ENCODE data around the gene KBTBD8. TPM values are rescaled to one million over a fixed set of nuclear protein-coding genes. Genes with fewer than 3 reads are reported as not detected.

Gene KBTBD8
- total RNA-seq, 2 donors from 2014 or later: 1.0 to 8.0 TPM

DNA sequence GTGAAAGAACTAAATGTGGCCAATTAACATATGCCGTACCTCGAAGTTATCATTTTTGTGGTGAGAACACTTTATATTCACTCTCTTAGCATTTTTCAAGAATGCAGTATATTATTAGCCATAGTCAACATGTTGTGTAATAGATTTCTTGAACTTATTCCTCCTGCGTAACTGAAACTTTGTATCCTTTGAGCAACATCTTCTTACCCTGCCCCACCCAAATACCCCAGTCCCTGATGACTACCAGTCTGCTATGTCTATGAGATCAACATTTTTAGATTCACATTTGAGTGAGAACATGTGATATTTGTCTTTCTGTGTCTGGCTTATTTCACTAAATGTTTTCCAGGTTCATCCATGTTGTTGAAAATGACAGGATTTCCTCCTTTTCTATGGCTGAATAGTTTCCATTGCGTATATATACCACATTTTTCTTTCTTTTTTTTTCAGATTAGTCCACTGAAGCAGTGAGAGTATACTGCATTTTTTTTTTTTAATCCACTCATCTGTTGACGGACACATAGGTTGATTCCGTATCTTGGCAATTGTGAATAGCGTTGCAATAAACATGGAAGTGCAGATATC lies 12.7 kb upstream of the KBTBD8 start:
- 95% methylated on average over 7 of the region's 7 CpGs for WGBS
- Histone ChIP-seq H3K4me3 (no peak overlapping the region), H3K27me3 (replicated peaks; ENCODE audit: insufficient read depth) (no peaks in the 10 kb centered on the region), H3K9me3 (no peaks in the 10 kb centered on the region), H3K27ac (no peak overlapping the region), H3K4me1 (replicated peaks) (no peaks in the 10 kb centered on the region), H3K36me3 (no peaks in the 10 kb centered on the region)
- intact Hi-C loops (cut with DNase I): no loop called here
- TF ChIP-seq POLR2AphosphoS5 (IDR thresholded peaks at IDR 0.05): no peak
- no peak for DNase-seq (ENCODE audit: low spot score)

DNA sequence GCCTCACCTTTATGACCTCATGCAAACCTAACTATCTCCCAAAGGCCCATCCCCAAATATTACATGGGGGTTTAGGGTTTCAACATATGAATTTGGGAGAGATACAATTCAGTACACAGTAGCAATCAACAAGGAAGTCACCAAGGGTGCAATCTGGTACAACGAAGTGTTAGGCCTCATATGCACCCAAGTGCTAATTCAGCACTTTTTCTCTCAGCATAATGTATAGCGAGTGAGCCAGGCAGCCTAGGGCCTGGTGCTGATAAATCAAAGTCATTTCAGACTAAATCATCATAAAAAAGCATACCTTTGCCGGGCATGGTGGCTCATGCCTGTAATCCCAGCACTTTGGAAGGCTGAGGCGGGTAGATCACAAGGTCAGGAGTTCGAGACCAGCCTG lies 11.7 kb upstream of the KBTBD8 start:
- no peak for TF ChIP-seq POLR2A (IDR thresholded peaks at IDR 0.05)
- Histone ChIP-seq H3K27ac (no peak overlapping the region), H3K4me3 (no peak overlapping the region), H3K27me3 (replicated peaks; ENCODE audit: insufficient read depth) (no peaks in the 10 kb centered on the region), H3K36me3 (no peaks in the 10 kb centered on the region), H3K9me3 (no peaks in the 10 kb centered on the region), H3K4me1 (replicated peaks) (no peaks in the 10 kb centered on the region)
- intact Hi-C loops (cut with DNase I): no loop called here
- 80% methylated on average over 5 of the region's 5 CpGs for WGBS
- DNase-seq (ENCODE audit: low spot score): no peak

DNA sequence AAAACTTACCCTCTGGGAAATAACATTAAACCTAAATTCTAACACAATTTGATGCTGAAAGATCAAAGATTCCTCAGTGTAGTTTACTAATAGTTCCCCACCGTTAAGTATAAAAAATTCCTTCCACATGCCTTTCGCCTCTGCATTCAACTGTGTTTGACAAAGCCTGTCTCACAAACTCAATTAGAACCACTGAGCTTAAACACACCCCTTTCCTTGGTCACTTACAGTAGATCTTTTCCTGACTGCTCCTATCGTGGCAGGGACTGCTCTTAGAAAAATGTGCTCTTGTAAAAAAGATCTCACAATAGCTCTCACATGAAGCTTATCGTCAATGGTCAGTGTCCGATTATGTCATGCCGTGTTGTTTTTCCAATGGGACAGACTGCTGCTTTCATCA lies 8.9 kb upstream of the KBTBD8 start:
- no peaks in the 10 kb centered on the region for H3K9me3 ChIP-seq
- whole genome bisulfite sequencing: 42% methylated on average over 6 of the region's 6 CpGs
- no peak for DNase-seq (ENCODE audit: low spot score)
- intact Hi-C loops (cut with DNase I): no loop called here
- TF ChIP-seq, protein P1, sequence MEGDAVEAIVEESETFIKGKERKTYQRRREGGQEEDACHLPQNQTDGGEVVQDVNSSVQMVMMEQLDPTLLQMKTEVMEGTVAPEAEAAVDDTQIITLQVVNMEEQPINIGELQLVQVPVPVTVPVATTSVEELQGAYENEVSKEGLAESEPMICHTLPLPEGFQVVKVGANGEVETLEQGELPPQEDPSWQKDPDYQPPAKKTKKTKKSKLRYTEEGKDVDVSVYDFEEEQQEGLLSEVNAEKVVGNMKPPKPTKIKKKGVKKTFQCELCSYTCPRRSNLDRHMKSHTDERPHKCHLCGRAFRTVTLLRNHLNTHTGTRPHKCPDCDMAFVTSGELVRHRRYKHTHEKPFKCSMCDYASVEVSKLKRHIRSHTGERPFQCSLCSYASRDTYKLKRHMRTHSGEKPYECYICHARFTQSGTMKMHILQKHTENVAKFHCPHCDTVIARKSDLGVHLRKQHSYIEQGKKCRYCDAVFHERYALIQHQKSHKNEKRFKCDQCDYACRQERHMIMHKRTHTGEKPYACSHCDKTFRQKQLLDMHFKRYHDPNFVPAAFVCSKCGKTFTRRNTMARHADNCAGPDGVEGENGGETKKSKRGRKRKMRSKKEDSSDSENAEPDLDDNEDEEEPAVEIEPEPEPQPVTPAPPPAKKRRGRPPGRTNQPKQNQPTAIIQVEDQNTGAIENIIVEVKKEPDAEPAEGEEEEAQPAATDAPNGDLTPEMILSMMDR (IDR thresholded peaks at IDR 0.05): no peak
- no peak for TF ChIP-seq POLR2A (IDR thresholded peaks at IDR 0.05)
- no peak for TF ChIP-seq POLR2AphosphoS5 (IDR thresholded peaks at IDR 0.05)
- no peak overlapping the region for H3K4me3 ChIP-seq
- no peaks in the 10 kb centered on the region for H3K4me1 ChIP-seq (replicated peaks)
- no peak overlapping the region for H3K27ac ChIP-seq
- H3K36me3 ChIP-seq: no peaks in the 10 kb centered on the region
- H3K27me3 ChIP-seq (replicated peaks; ENCODE audit: insufficient read depth): no peaks in the 10 kb centered on the region

DNA sequence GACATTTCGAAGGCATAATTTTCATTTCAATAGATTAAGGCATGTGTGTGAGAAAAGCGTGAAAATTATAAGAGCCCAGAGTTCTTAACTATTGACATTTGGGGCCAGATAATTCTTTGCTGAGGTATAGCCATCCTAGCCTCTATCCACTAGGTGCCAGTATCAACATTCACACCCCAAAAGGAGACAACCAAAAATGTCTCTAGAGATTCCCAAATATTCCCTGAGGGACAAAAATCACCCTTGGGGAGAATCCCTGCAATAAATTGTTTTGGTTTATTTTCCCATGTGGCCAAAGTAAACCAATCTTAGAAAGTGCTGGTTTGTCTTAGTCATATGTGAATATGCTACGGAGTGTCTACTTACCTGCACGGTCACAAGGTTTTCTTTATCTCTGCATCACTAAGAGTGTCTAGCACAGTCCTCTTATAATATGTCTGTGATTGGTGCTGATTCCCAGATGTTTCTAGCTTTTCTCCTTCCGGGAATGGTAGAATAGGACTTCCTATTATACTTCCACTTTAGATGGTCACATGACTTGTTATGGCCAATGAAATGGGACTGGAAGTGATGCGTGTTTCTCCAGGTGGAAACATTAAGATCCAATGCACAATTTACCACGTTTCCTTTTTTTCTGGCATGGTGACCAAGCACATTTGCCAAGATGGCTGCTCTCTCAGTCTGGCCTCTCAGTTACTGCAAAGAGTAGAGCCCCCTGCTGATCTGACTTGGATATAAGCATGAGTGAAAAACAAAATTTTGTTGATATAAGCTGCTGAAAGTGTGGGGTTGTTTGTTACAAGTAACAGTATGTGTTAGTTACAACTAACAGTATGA lies 8.0 kb upstream of the KBTBD8 start:
- Histone ChIP-seq H3K27ac (no peak overlapping the region), H3K9me3 (no peaks in the 10 kb centered on the region), H3K36me3 (no peaks in the 10 kb centered on the region), H3K27me3 (replicated peaks; ENCODE audit: insufficient read depth) (no peaks in the 10 kb centered on the region), H3K4me3 (no peak overlapping the region), H3K4me1 (replicated peaks) (no peaks in the 10 kb centered on the region)
- intact Hi-C loops (cut with DNase I): no loop called here
- no peak for DNase-seq (ENCODE audit: low spot score)
- WGBS: 82% methylated on average over 7 of the region's 7 CpGs
- TF ChIP-seq POLR2A (IDR thresholded peaks at IDR 0.05): no peak
- TF ChIP-seq POLR2AphosphoS5 (IDR thresholded peaks at IDR 0.05): no peak
- TF ChIP-seq, protein P1 (IDR thresholded peaks at IDR 0.05): no peak

DNA sequence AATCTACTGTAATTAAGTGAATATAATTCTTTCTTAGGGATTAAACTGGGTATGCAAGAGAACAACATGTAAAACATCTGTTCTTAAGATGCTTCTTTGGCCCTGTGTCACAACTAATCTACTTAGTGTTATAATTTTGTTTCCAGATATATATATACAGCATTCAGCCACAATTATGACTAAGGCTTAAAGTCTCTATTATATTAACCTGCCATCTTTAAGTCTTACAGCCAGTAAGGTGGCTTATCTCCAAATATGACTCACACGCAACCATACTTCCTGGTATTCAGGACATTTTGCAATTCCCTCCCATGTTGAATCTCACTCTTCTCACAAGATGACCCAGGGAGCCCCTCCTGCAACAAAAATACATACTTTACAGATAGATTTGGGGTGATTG lies 6.6 kb upstream of the KBTBD8 start:
- intact Hi-C loops (cut with DNase I): no loop called here
- H3K9me3 ChIP-seq: no peaks in the 10 kb centered on the region
- no peak overlapping the region for H3K4me3 ChIP-seq
- H3K27me3 ChIP-seq (replicated peaks; ENCODE audit: insufficient read depth): no peaks in the 10 kb centered on the region
- no peaks in the 10 kb centered on the region for H3K4me1 ChIP-seq (replicated peaks)
- WGBS: 74% methylated on average over 1 of the region's 1 CpG
- H3K36me3 ChIP-seq: no peaks in the 10 kb centered on the region
- no peak for DNase-seq (ENCODE audit: low spot score)
- no peak overlapping the region for H3K27ac ChIP-seq
- TF ChIP-seq, protein P1 (IDR thresholded peaks at IDR 0.05): no peak
- TF ChIP-seq POLR2AphosphoS5 (IDR thresholded peaks at IDR 0.05) (no peak), POLR2A (IDR thresholded peaks at IDR 0.05) (no peak)

DNA sequence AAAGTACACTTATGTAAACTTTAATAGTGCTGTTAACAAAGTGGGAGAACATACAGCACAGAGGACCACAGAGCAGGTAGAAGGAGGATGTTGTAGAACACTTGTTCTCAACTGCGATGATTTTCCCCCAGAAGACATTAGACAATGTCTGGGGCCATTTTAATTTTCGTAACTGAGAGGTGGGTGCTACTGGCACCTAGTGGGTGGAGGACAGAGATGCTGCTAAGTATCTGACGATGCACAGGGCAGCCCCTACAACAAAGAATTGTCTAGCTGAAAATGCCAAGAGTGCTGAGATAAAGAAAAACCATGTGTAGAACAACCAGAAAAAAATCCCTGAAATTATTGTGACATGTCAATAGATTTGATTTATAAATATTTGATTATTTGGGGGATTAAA lies 5.0 kb upstream of the KBTBD8 start:
- WGBS: 82% methylated on average over 3 of the region's 3 CpGs

More for the DNA sequence above, 5.0 kb upstream of the KBTBD8 start:
- intact Hi-C loops (cut with DNase I): no loop called here
- DNase-seq (ENCODE audit: low spot score): no peak
- TF ChIP-seq, protein P1 (IDR thresholded peaks at IDR 0.05): no peak
- TF ChIP-seq POLR2AphosphoS5 (IDR thresholded peaks at IDR 0.05) (no peak), POLR2A (IDR thresholded peaks at IDR 0.05) (no peak)
- no peaks in the 10 kb centered on the region for H3K4me1 ChIP-seq (replicated peaks)
- no peak overlapping the region for H3K27ac ChIP-seq
- no peaks in the 10 kb centered on the region for H3K27me3 ChIP-seq (replicated peaks; ENCODE audit: insufficient read depth)
- no peaks in the 10 kb centered on the region for H3K9me3 ChIP-seq
- H3K4me3 ChIP-seq: no peak overlapping the region
- H3K36me3 ChIP-seq: no peaks in the 10 kb centered on the region
